KOPT-K1 (cell line): ENCODE measurements around the gene MAML3.

Experiments
- H3K27ac ChIP-seq: fragments of 200-600 bp; sonication (generic); 2 replicates; pipeline ENCODE4 v1.5.1; 2016; ENCODE audit warnings: antibody characterized with exemption, mild to moderate bottlenecking, low read depth, low read length; ENCODE audit not compliant: poor library complexity, severe bottlenecking
- H3K36me3 ChIP-seq: fragments of 200-600 bp; sonication (generic); 2 replicates; pipeline ENCODE4 v1.5.1; 2017; ENCODE audit warnings: antibody characterized with exemption, mild to moderate bottlenecking, low read length, moderate library complexity; ENCODE audit not compliant: insufficient read depth
- H3K9me3 ChIP-seq: fragments of 200-600 bp; sonication (generic); 2 replicates; pipeline ENCODE4 v1.5.1; 2017; ENCODE audit warnings: antibody characterized with exemption, low read length, mild to moderate bottlenecking; ENCODE audit not compliant: insufficient read depth, poor library complexity, severe bottlenecking

The MAML3 gene

DNA sequence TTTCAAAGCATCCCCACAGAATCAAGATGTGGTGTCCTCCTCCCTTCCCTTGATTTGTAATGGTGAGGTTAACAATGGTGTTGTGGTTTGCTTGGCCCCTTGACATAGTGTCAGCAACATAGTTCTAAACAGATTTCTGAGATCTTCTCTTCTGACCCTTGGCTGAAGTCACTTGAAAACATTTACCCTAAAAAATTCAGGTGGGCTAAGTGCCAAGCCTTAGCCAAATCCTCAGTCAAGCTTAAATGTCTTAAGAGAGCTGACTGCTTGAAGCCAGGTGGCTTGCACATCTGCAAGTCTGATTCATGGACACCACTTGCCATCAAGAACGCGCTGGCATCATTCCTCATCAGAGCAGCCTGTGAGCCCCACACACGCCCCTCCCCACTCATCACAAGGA is 315.2 kb downstream of the MAML3 start:
- no peaks in the 10 kb centered on the region for H3K36me3 ChIP-seq
- H3K9me3 ChIP-seq: no peaks in the 10 kb centered on the region
- no peak overlapping the region for H3K27ac ChIP-seq

- H3K9me3 ChIP-seq: no peaks in the 10 kb centered on the region
- H3K36me3 ChIP-seq: no peaks in the 10 kb centered on the region
- H3K27ac ChIP-seq: no peak overlapping the region
Measured at GRCh38 chr4:139834981-139835391, 319.0 kb downstream of the MAML3 start.

- no peaks in the 10 kb centered on the region for H3K9me3 ChIP-seq
- no peaks in the 10 kb centered on the region for H3K36me3 ChIP-seq
- no peak overlapping the region for H3K27ac ChIP-seq
Measured at GRCh38 chr4:139834226-139834662, 319.7 kb downstream of the MAML3 start.

GRCh38 chr4:139833151-139833910 is 320.7 kb downstream of the MAML3 start:
- Histone ChIP-seq H3K27ac (no peak overlapping the region), H3K36me3 (no peaks in the 10 kb centered on the region), H3K9me3 (no peaks in the 10 kb centered on the region)

- no peaks in the 10 kb centered on the region for H3K9me3 ChIP-seq
- H3K36me3 ChIP-seq: no peaks in the 10 kb centered on the region
Measured at GRCh38 chr4:139828966-139829664, 324.9 kb downstream of the MAML3 start.

GRCh38 chr4:139826426-139826825 is 327.6 kb downstream of the MAML3 start:
- H3K9me3 ChIP-seq: no peaks in the 10 kb centered on the region
- H3K27ac ChIP-seq: no peak overlapping the region
- no peaks in the 10 kb centered on the region for H3K36me3 ChIP-seq

More at GRCh38 chr4:139828966-139829664, 324.9 kb downstream of the MAML3 start:
- H3K27ac ChIP-seq: no peak overlapping the region

DNA sequence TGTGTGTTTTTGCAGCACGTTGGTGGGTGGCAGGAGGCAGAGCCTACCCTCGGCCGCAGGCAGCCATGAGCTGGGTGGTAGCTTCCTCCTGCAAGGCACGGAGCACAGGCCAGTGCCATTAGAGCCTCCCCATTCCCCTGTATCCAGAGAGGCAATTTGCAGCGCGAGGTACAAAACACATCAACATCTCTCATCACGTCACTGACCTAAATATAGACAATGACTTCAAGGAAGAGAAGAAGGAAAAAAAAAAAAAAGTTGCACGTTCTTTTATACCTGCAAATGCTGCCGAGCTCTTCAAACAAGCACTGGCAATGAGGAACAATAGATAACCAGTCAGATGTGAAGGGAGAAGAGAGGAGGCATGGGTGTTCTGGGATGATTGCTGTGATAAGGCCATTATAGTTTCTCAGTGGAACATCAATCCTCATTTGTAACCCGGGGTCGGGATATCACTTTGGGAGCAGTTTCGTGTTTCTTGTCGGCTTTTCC is 328.4 kb downstream of the MAML3 start:
- Histone ChIP-seq H3K27ac (no peak overlapping the region), H3K9me3 (no peaks in the 10 kb centered on the region), H3K36me3 (no peaks in the 10 kb centered on the region)

DNA sequence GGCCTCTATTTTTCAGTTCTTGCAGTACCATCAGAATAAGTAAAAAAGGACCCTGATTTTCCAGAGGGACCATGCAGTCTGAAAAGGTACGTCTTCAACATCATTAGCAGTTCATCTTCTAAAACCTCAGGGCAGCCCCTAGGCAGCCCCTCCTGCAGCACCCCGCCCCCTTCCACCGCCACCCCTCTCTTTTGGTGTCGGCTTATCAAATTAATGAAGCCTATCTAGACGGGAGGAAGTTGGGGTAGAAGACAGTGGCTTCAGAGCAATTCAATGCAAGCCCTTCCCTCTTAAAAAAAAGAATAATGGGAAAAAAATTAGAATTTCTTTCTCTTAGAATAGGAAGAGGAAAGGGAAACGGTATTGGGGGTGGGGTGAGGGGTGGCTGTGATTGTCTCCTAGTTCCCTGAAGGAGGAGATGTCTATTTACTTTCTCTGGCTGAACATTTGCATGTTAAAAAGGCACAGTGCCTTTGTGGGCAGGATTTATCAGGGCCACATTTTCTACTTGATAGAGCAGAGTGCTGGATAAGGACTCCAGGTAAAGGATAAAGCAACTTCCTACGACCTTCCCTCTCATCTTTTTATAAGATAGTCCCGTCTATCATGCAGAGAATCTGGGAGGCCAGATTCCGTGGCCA is 329.0 kb downstream of the MAML3 start:
- Histone ChIP-seq H3K27ac (no peak overlapping the region), H3K36me3 (no peaks in the 10 kb centered on the region), H3K9me3 (no peaks in the 10 kb centered on the region)

DNA sequence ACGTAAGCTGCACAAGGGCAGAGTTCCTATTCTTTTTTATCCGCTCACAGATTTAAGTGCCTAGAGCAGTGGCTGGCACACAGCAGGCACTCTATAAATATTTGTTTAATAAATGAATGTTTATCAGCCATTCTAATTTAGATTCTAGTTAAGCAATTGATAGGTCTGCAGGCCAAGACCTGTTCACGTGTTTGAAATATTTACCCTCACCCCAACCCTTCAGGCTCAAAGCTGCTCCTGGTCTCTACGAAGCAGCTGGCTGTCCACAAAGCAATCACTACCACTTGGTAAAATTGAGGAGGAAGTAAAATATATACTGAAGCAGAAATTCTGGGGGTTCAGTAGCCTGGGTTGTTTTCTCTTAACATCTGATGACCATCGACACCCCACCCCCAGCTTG is 330.2 kb downstream of the MAML3 start:
- no peaks in the 10 kb centered on the region for H3K36me3 ChIP-seq
- no peak overlapping the region for H3K27ac ChIP-seq
- no peaks in the 10 kb centered on the region for H3K9me3 ChIP-seq

- no peaks in the 10 kb centered on the region for H3K36me3 ChIP-seq
- no peaks in the 10 kb centered on the region for H3K9me3 ChIP-seq
- H3K27ac ChIP-seq: no peak overlapping the region
Measured at GRCh38 chr4:139823345-139823744, 330.6 kb downstream of the MAML3 start.

GRCh38 chr4:139822391-139822790 is 331.6 kb downstream of the MAML3 start:
- Histone ChIP-seq H3K36me3 (no peaks in the 10 kb centered on the region), H3K9me3 (no peaks in the 10 kb centered on the region), H3K27ac (no peak overlapping the region)

DNA sequence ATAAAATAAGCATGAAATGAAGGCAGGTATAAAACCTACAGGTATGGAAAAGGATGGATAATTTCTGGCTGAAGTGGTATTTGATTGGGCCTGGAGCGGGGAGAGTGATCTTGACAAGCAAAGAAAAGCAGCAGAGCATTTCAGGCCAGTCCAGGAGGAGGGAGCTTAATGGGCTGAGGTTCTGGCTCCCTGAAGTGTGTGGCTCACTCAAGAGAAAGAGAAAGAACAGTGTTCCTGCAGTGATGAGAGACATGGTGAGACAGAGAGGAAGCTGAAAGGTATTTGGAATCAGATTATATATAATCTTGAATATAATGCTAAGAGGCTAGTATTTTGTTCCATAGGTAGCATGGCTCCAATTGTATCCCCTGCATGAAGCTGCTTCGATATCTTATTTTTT is 334.9 kb downstream of the MAML3 start:
- Histone ChIP-seq H3K9me3 (no peaks in the 10 kb centered on the region), H3K36me3 (no peaks in the 10 kb centered on the region), H3K27ac (no peak overlapping the region)

- no peaks in the 10 kb centered on the region for H3K36me3 ChIP-seq
- no peak overlapping the region for H3K27ac ChIP-seq
- no peaks in the 10 kb centered on the region for H3K9me3 ChIP-seq
Measured at GRCh38 chr4:139817657-139818452, 336.1 kb downstream of the MAML3 start.

DNA sequence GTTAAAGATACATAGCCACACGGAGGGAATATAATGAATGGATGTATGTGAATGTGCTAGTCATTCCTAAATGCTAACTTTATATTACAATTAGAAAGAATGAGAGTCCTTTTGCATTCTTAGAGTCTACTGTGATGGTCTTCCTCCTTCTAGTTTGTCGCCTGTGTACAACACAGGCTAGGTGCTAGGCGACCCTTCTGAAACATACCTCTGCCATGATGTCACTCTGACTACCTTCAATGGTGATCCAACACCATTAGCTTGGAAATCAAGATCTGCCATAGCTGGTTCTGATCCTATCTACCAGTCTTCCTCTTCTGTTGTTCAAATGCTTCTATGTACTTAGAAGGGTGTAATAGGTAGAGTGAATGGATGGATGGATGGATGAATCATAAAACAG is 337.1 kb downstream of the MAML3 start:
- Histone ChIP-seq H3K27ac (no peak overlapping the region), H3K9me3 (no peaks in the 10 kb centered on the region), H3K36me3 (no peaks in the 10 kb centered on the region)
